HepG2 (cell line): ENCODE measurements around the gene PCDHGB3. TPM values are rescaled to one million over a fixed set of nuclear protein-coding genes. Genes with fewer than 3 reads are reported as not detected.

ENCODE experiments used
- ATAC-seq: fragments of 200-7000 bp; cut with Tn5 transposase; 3 replicates; pipeline ENCODE4 v1.9.1; 2020; ENCODE audit warnings: mild to moderate bottlenecking, moderate library complexity
- BruUV-seq: library from RNA; stranded (reverse); fragments of 400-500 nt; replicated peaks from 2 replicates; lab custom pipeline; 2021; lab: Mats Ljungman, UMichigan
- CTCF ChIA-PET: fragments of 300-600 bp; formaldehyde crosslinking; extraction: SDS; loops from one replicate; lab custom pipeline; 2021; ENCODE audit warnings: low total read pairs, inconsistent platforms, low intra/inter-chr PET ratio; lab: Yijun Ruan, JAX
- POLR2A ChIA-PET: fragments of 350-600 bp; sonication (Branson Sonifier 250); formaldehyde crosslinking; loops from one replicate; lab custom pipeline; 2020; ENCODE audit warnings: antibody characterized with exemption, inconsistent platforms; lab: Yijun Ruan, JAX
- DNase-seq: peaks from one replicate; pipeline ENCODE4 v3.0.0-alpha.2; 2015; ENCODE audit warnings: low spot score
- FAIRE-seq: peaks from 3 replicates; lab custom pipeline; 2011; peaks lifted over from hg19 to GRCh38; lab: Jason Lieb, UNC
- H2AFZ ChIP-seq: one replicate; pipeline ENCODE4 v1.6.1; 2011; ENCODE audit warnings: low read length, inconsistent platforms
- H3K27ac ChIP-seq: fragments of 300-600 bp; 3 replicates; pipeline ENCODE4 v1.8.0; 2011; ENCODE audit warnings: mixed run types, mild to moderate bottlenecking, mixed read lengths, low read length, inconsistent platforms; ENCODE audit not compliant: insufficient read depth; ENCODE audit errors: extremely low read length
- H3K27me3 ChIP-seq, 2 experiments: fragments of 200-600 bp in 1 of 2; 2 replicates in 1 of 2; 3 replicates in 1 of 2; pipeline versions ENCODE4 v1.6.0 to v1.8.0; 2011; ENCODE audit warnings: low read length in 2 of 2, mild to moderate bottlenecking in 2 of 2, moderate library complexity in 2 of 2, inconsistent platforms in 1 of 2; ENCODE audit not compliant: insufficient read depth in 2 of 2, control insufficient read depth in 1 of 2
- H3K36me3 ChIP-seq, 2 experiments: fragments of 200-600 bp in 1 of 2; replicated peaks in 1 of 2; 2 replicates in 1 of 2; 3 replicates in 1 of 2; pipeline versions ENCODE4 v1.5.1 to v1.8.0; 2011; ENCODE audit warnings: low read length in 2 of 2, inconsistent platforms in 1 of 2; ENCODE audit not compliant: insufficient read depth in 2 of 2, control insufficient read depth in 1 of 2
- H3K4me1 ChIP-seq: 2 replicates; pipeline ENCODE4 v1.5.1; 2012; ENCODE audit warnings: low read length, inconsistent platforms; ENCODE audit not compliant: insufficient read depth
- H3K4me2 ChIP-seq: 2 replicates; pipeline ENCODE4 v1.6.0; 2011; ENCODE audit warnings: low read depth, low read length, inconsistent platforms
- H3K4me3 ChIP-seq, 3 experiments: fragments of 200-600 bp in 1 of 3; sonication (generic), shearing (Covaris generic) in 1 of 3; replicated peaks in 1 of 3; 2 replicates each; pipeline ENCODE4 v1.5.1; 2011 to 2016; ENCODE audit warnings: low read length in 3 of 3, inconsistent platforms in 2 of 3, low read depth in 2 of 3, mild to moderate bottlenecking in 2 of 3, control low read depth in 1 of 3, mixed read lengths in 1 of 3; ENCODE audit not compliant: insufficient read depth in 1 of 3
- H3K79me2 ChIP-seq: one replicate; pipeline ENCODE4 v1.6.1; 2011; ENCODE audit warnings: low read length, inconsistent platforms; ENCODE audit not compliant: insufficient read depth
- H3K9ac ChIP-seq: 2 replicates; pipeline ENCODE4 v1.6.0; 2011; ENCODE audit warnings: mild to moderate bottlenecking, low read depth, low read length, inconsistent platforms; ENCODE audit not compliant: insufficient read depth
- H3K9me3 ChIP-seq: 2 replicates; pipeline ENCODE4 v1.5.1; 2012; ENCODE audit warnings: mild to moderate bottlenecking, low read length
- H4K20me1 ChIP-seq: 2 replicates; pipeline ENCODE4 v1.6.0; 2011; ENCODE audit warnings: inconsistent platforms, mild to moderate bottlenecking, low read length, moderate library complexity; ENCODE audit not compliant: insufficient read depth
- CAMTA2 ChIP-seq: sonication (generic); formaldehyde crosslinking; IDR thresholded peaks from 2 replicates; pipeline ENCODE4 v1.4.0; 2020; ENCODE audit warnings: mild to moderate bottlenecking, missing genetic modification reagents, borderline replicate concordance
- DNMT1 ChIP-seq: sonication (generic); formaldehyde crosslinking; IDR thresholded peaks from 2 replicates; pipeline ENCODE4 v1.5.1; 2020; ENCODE audit warnings: mild to moderate bottlenecking, missing genetic modification reagents
- IRF9 ChIP-seq: sonication (generic); formaldehyde crosslinking; IDR thresholded peaks from 2 replicates; pipeline ENCODE4 v1.8.0; 2022; ENCODE audit warnings: missing genetic modification reagents, mild to moderate bottlenecking, borderline replicate concordance
- NFE2 ChIP-seq: sonication (generic); formaldehyde crosslinking; IDR thresholded peaks from 2 replicates; pipeline ENCODE4 v1.4.0; 2020; ENCODE audit warnings: missing genetic modification reagents
- ZFP82 ChIP-seq: sonication (generic); formaldehyde crosslinking; IDR thresholded peaks from 2 replicates; pipeline ENCODE4 v1.5.1; 2020; ENCODE audit warnings: mild to moderate bottlenecking, missing genetic modification reagents, borderline replicate concordance
- WGBS: methylation state at CpG from one replicate; pipeline ENCODE4 v1.1.6; 2017; ENCODE audit warnings: low lambda C conversion rate; 5-methylcytosine and 5-hydroxymethylcytosine counted together
- in situ Hi-C: cut with HindIII; loops from 2 replicates; pipeline ENCODE4 v1.10.0; 2017; ENCODE audit warnings: low pct_unique_long_range_greater_than_20kb; ENCODE audit not compliant: extremely low pct_ligation_motif_present
- intact Hi-C: fragments of 100-400 bp; cut with micrococcal nuclease; formaldehyde crosslinking; loops from one replicate; pipeline ENCODE4 v1.10.0; 2022; ENCODE audit not compliant: unreplicated experiment
- polyA plus RNA-seq, 8 experiments: library from polyadenylated mRNA; depleted of rRNA in 3 of 8; stranded (reverse) in 7 of 8; unstranded in 1 of 8; fragments of >200 nt; fragmentation: Illumina TruSeq in 4 of 8; extraction: Trizol in 4 of 8; gene quantifications; 2 replicates each; pipeline versions ENCODE4 v1.2.1 to v1.2.3, GENCODE V29; 2011 to 2016; ENCODE audit warnings: low read depth in 4 of 8, missing spikeins in 1 of 8, mixed read lengths in 1 of 8; ENCODE audit not compliant: insufficient read depth in 1 of 8
- total RNA-seq, 5 experiments: library from RNA; depleted of rRNA; stranded (reverse); fragments of >200 nt; fragmentation: Illumina TruSeq; extraction: Trizol; gene quantifications; 2 replicates each; pipeline ENCODE4 v1.2.3, GENCODE V29; 2016; ENCODE audit warnings: low read depth in 1 of 5
- TF ChIP-seq, protein P1 (sequence below): fragments of 450-650 bp; IDR thresholded peaks from 2 replicates; pipeline ENCODE4 v1.6.1; 2016

Gene PCDHGB3
- total and polyA plus RNA-seq, 2 of the 13 experiments (the other 11 are each of a cell fraction or from before 2014, with no cell fraction given): 0.40 to 0.44 TPM

GRCh38 chr5:141419074-141419880 is 49.2 kb downstream of the PCDHGB3 start:
- Histone ChIP-seq H2AFZ (no peak overlapping the region), H3K27ac (no peak overlapping the region), H3K4me3 (no peak overlapping the region), H3K36me3 (no peaks in the 10 kb centered on the region), H3K4me2 (no peak overlapping the region), H3K9me3 (peaks cover 30% of the 10 kb centered on the region), H4K20me1 (no peaks in the 10 kb centered on the region), H3K9ac (no peak overlapping the region), H3K4me1 (no peaks in the 10 kb centered on the region), H3K79me2 (no peaks in the 10 kb centered on the region), H3K27me3 (no peaks in the 10 kb centered on the region)
- no TSS peak for BruUV-seq
- ATAC-seq: no peak
- CTCF ChIA-PET: no interaction called here
- TF ChIP-seq CAMTA2 (CRISPR knock-in tag) (no peak), ZFP82 (no peak), NFE2 (CRISPR knock-in tag) (no peak), IRF9 (no peak), DNMT1 (0 out of 2 replicates have a peak, but pooled peaks have one; percentile 29)
- TF ChIP-seq, protein P1, sequence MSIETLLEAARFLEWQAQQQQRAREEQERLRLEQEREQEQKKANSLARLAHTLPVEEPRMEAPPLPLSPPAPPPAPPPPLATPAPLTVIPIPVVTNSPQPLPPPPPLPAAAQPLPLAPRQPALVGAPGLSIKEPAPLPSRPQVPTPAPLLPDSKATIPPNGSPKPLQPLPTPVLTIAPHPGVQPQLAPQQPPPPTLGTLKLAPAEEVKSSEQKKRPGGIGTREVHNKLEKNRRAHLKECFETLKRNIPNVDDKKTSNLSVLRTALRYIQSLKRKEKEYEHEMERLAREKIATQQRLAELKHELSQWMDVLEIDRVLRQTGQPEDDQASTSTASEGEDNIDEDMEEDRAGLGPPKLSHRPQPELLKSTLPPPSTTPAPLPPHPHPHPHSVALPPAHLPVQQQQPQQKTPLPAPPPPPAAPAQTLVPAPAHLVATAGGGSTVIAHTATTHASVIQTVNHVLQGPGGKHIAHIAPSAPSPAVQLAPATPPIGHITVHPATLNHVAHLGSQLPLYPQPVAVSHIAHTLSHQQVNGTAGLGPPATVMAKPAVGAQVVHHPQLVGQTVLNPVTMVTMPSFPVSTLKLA: peak; percentile 20; the same call in 1 of the 2 replicates
- intact Hi-C loops (no loop called here), in situ Hi-C loops (loop anchor here (5.0 kb wide), 2 partner anchors 103 to 143 kb away; no protein-coding TSS in a partner anchor)
- 88% methylated on average over 51 of the region's 74 CpGs for WGBS
- POLR2A ChIA-PET: no interaction called here
- no peak for DNase-seq
- FAIRE-seq: no peak
